ENCODE data around the gene TRIM14. TPM values are rescaled to one million over a fixed set of nuclear protein-coding genes. Genes with fewer than 3 reads are reported as not detected.

TRIM14 gene
- total RNA-seq, 1 experiment from 2014 or later: 11.9 TPM

DNA sequence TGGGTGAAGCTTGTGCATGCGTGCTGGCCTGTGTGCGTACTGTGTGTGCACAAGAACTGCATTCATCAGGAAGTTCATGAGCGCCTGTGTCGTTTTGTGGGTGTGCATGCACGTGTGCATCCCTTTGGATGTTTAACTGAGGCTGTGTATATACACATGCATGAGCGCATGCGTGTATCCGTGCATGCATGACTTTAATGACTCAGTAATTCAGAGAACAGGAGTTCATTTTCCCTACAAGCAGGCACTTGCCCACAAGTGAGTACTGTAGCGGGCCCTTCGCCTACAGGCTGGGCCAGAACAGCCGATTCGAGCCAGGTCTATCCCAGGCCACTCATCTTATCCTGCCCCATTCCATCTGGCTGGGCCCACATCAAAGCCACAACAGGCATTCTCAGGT lies 43.6 kb upstream of the TRIM14 start:
- Mint-ChIP-seq H3K27me3 (ENCODE audit: low read depth) (no peaks in the 10 kb centered on the region), H3K36me3 (peaks cover 3% of the 10 kb centered on the region; the same call in 1 of the 2 replicates), H3K4me3 (no peak overlapping the region), H3K4me1 (peaks cover 27% of the 10 kb centered on the region), H3K9me3 (no peaks in the 10 kb centered on the region), H3K27ac (no peak overlapping the region)
- no peak for ATAC-seq
- no peak for DNase-seq (ENCODE audit: low spot score)
- no peak for TF ChIP-seq TCF7 (CRISPR knock-in tag; IDR thresholded peaks at IDR 0.05; ENCODE audit: low read depth)
- TF ChIP-seq, protein P1, sequence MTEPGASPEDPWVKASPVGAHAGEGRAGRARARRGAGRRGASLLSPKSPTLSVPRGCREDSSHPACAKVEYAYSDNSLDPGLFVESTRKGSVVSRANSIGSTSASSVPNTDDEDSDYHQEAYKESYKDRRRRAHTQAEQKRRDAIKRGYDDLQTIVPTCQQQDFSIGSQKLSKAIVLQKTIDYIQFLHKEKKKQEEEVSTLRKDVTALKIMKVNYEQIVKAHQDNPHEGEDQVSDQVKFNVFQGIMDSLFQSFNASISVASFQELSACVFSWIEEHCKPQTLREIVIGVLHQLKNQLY (CRISPR knock-in tag; IDR thresholded peaks at IDR 0.05): no peak
- TF ChIP-seq, protein P2, sequence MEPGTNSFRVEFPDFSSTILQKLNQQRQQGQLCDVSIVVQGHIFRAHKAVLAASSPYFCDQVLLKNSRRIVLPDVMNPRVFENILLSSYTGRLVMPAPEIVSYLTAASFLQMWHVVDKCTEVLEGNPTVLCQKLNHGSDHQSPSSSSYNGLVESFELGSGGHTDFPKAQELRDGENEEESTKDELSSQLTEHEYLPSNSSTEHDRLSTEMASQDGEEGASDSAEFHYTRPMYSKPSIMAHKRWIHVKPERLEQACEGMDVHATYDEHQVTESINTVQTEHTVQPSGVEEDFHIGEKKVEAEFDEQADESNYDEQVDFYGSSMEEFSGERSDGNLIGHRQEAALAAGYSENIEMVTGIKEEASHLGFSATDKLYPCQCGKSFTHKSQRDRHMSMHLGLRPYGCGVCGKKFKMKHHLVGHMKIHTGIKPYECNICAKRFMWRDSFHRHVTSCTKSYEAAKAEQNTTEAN (CRISPR knock-in tag; IDR thresholded peaks at IDR 0.05): no peak
- TF ChIP-seq, protein P3, sequence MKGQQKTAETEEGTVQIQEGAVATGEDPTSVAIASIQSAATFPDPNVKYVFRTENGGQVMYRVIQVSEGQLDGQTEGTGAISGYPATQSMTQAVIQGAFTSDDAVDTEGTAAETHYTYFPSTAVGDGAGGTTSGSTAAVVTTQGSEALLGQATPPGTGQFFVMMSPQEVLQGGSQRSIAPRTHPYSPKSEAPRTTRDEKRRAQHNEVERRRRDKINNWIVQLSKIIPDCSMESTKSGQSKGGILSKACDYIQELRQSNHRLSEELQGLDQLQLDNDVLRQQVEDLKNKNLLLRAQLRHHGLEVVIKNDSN (CRISPR knock-in tag; IDR thresholded peaks at IDR 0.05): no peak
- TF ChIP-seq PRRX2 (CRISPR knock-in tag; IDR thresholded peaks at IDR 0.05): no peak
- TF ChIP-seq, protein P4, sequence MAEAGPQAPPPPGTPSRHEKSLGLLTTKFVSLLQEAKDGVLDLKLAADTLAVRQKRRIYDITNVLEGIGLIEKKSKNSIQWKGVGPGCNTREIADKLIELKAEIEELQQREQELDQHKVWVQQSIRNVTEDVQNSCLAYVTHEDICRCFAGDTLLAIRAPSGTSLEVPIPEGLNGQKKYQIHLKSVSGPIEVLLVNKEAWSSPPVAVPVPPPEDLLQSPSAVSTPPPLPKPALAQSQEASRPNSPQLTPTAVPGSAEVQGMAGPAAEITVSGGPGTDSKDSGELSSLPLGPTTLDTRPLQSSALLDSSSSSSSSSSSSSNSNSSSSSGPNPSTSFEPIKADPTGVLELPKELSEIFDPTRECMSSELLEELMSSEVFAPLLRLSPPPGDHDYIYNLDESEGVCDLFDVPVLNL (CRISPR knock-in tag; IDR thresholded peaks at IDR 0.05; ENCODE audit: borderline replicate concordance, low read depth): no peak
- TF ChIP-seq, protein P5, sequence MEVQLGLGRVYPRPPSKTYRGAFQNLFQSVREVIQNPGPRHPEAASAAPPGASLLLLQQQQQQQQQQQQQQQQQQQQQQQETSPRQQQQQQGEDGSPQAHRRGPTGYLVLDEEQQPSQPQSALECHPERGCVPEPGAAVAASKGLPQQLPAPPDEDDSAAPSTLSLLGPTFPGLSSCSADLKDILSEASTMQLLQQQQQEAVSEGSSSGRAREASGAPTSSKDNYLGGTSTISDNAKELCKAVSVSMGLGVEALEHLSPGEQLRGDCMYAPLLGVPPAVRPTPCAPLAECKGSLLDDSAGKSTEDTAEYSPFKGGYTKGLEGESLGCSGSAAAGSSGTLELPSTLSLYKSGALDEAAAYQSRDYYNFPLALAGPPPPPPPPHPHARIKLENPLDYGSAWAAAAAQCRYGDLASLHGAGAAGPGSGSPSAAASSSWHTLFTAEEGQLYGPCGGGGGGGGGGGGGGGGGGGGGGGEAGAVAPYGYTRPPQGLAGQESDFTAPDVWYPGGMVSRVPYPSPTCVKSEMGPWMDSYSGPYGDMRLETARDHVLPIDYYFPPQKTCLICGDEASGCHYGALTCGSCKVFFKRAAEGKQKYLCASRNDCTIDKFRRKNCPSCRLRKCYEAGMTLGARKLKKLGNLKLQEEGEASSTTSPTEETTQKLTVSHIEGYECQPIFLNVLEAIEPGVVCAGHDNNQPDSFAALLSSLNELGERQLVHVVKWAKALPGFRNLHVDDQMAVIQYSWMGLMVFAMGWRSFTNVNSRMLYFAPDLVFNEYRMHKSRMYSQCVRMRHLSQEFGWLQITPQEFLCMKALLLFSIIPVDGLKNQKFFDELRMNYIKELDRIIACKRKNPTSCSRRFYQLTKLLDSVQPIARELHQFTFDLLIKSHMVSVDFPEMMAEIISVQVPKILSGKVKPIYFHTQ (CRISPR knock-in tag; IDR thresholded peaks at IDR 0.05): no peak
- no peak for TF ChIP-seq FOXK1 (CRISPR knock-in tag; IDR thresholded peaks at IDR 0.05)
- no peak for TF ChIP-seq MYBL2 (CRISPR knock-in tag; IDR thresholded peaks at IDR 0.05)
- TF ChIP-seq ATF1 (CRISPR knock-in tag; IDR thresholded peaks at IDR 0.05): no peak
- no peak for TF ChIP-seq TP53 (CRISPR knock-in tag; IDR thresholded peaks at IDR 0.05)
- TF ChIP-seq EMX1 (CRISPR knock-in tag; IDR thresholded peaks at IDR 0.05): no peak
- TF ChIP-seq, protein P6, sequence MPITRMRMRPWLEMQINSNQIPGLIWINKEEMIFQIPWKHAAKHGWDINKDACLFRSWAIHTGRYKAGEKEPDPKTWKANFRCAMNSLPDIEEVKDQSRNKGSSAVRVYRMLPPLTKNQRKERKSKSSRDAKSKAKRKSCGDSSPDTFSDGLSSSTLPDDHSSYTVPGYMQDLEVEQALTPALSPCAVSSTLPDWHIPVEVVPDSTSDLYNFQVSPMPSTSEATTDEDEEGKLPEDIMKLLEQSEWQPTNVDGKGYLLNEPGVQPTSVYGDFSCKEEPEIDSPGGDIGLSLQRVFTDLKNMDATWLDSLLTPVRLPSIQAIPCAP (CRISPR knock-in tag; IDR thresholded peaks at IDR 0.05): no peak
- no peak for TF ChIP-seq ZNF423 (CRISPR knock-in tag; IDR thresholded peaks at IDR 0.05)
- ChIA-PET POLR2A (no interaction called here), CTCF (interaction anchor here (1.0 kb wide), 1 partner anchor 9 kb away, joined by 3 read pairs; no protein-coding TSS in a partner anchor)

DNA sequence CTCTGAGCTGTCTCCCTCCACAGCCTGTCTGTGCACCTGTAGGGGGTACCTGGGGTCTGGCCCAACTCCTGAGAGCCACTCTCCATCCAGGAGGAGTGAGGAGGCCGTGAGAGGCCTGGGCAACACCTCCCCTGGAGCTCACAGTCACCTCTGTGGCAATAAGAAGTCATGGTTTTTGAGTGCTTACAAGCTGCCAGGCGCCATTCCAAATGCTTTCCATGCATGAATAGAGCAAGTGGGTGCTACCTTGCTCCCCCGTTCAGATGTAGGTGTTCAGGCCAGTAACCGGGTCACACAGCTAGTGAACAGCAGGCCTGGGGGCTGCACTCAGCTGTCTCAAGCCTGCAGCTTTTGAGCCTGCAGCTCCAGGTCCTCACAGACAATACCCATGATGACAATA lies 42.8 kb upstream of the TRIM14 start:
- no peaks in the 10 kb centered on the region for H3K27me3 Mint-ChIP-seq (ENCODE audit: low read depth)
- ATAC-seq (no peak), DNase-seq (ENCODE audit: low spot score) (no peak)
- no peak overlapping the region for H3K27ac Mint-ChIP-seq
- H3K4me3 Mint-ChIP-seq: no peak overlapping the region
- ChIA-PET CTCF (interaction anchor here (1.0 to 1.1 kb wide), 2 partner anchors 10 to 88 kb away, joined by 3 to 4 read pairs; no protein-coding TSS in a partner anchor), POLR2A (no interaction called here)
- H3K36me3 Mint-ChIP-seq: peaks cover 9% of the 10 kb centered on the region; the same call in 1 of the 2 replicates
- TF ChIP-seq, protein P7, sequence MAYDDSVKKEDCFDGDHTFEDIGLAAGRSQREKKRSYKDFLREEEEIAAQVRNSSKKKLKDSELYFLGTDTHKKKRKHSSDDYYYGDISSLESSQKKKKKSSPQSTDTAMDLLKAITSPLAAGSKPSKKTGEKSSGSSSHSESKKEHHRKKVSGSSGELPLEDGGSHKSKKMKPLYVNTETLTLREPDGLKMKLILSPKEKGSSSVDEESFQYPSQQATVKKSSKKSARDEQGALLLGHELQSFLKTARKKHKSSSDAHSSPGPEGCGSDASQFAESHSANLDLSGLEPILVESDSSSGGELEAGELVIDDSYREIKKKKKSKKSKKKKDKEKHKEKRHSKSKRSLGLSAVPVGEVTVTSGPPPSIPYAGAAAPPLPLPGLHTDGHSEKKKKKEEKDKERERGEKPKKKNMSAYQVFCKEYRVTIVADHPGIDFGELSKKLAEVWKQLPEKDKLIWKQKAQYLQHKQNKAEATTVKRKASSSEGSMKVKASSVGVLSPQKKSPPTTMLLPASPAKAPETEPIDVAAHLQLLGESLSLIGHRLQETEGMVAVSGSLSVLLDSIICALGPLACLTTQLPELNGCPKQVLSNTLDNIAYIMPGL (CRISPR knock-in tag; IDR thresholded peaks at IDR 0.05): no peak
- no peak for TF ChIP-seq GTF2I (CRISPR knock-in tag; conservative IDR thresholded peaks at IDR 0.05)
- TF ChIP-seq, protein P8, sequence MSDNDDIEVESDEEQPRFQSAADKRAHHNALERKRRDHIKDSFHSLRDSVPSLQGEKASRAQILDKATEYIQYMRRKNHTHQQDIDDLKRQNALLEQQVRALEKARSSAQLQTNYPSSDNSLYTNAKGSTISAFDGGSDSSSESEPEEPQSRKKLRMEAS (CRISPR knock-in tag; IDR thresholded peaks at IDR 0.05): no peak
- TF ChIP-seq, protein P9, sequence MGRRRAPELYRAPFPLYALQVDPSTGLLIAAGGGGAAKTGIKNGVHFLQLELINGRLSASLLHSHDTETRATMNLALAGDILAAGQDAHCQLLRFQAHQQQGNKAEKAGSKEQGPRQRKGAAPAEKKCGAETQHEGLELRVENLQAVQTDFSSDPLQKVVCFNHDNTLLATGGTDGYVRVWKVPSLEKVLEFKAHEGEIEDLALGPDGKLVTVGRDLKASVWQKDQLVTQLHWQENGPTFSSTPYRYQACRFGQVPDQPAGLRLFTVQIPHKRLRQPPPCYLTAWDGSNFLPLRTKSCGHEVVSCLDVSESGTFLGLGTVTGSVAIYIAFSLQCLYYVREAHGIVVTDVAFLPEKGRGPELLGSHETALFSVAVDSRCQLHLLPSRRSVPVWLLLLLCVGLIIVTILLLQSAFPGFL (CRISPR knock-in tag; IDR thresholded peaks at IDR 0.05; ENCODE audit: borderline replicate concordance): no peak
- TF ChIP-seq CBFB (CRISPR knock-in tag; IDR thresholded peaks at IDR 0.05; ENCODE audit: low read depth): no peak
- TF ChIP-seq ZNF138 (CRISPR knock-in tag; conservative IDR thresholded peaks at IDR 0.05): no peak
- TF ChIP-seq NFATC4 (CRISPR knock-in tag; IDR thresholded peaks at IDR 0.05): no peak
- no peak for TF ChIP-seq ZNF396 (CRISPR knock-in tag; IDR thresholded peaks at IDR 0.05; ENCODE audit: borderline replicate concordance)
- no peak for TF ChIP-seq ZNF317 (CRISPR knock-in tag; IDR thresholded peaks at IDR 0.05; ENCODE audit: borderline replicate concordance, low read depth)
- no peak for TF ChIP-seq ELF4 (CRISPR knock-in tag; IDR thresholded peaks at IDR 0.05; ENCODE audit: low read depth)
- H3K9me3 Mint-ChIP-seq: no peaks in the 10 kb centered on the region
- peaks cover 24% of the 10 kb centered on the region for H3K4me1 Mint-ChIP-seq

All from WTC11 (cell line).